GM21367 (cell line): ENCODE measurements around the gene MTHFD1.
A peak's percentile ranks its signal among the peaks of the same experiment; 100 is the strongest.
"Not testable (repeated sequence)": the region's sequence is repeated elsewhere in the genome, so short reads cannot be mapped to it uniquely, and the experiment has no call there.

Experiments
- ATAC-seq: cut with Tn5 transposase; IDR thresholded peaks from one replicate; pipeline ENCODE4 v1.9.1; 2021; ENCODE audit not compliant: unreplicated experiment

The MTHFD1 gene

DNA sequence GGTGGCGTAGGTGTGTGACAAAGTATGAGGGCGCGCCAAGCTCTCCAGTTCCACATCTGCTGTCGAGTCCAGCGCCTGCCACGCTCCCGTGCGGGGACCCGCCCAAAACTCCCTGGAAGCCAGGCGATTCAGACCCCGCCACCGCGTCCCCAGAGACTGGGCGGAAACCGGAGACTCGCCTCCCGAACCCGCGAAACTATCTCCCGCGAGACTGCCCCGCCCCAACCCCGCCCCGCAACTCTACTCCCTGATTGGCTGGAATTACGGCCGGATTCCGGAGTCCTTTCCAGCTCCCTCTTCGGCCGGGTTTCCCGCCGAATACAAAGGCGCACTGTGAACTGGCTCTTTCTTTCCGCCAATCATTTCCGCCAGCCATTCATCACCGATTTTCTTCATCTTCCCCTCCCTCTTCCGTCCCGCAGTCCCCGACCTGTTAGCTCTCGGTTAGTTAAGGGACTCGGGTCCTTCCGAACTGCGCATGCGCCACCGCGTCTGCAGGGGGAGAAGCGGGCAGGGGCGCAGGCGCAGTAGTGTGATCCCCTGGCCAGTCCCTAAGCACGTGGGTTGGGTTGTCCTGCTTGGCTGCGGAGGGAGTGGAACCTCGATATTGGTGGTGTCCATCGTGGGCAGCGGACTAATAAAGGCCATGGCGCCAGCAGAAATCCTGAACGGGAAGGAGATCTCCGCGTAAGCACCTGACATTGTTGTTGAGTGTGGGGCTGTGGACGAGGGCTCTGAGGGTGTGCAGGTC, at the start of gene MTHFD1:
TSS of gene MTHFD1 (plus strand) at position 572 of the 751 bp plus-strand sequence. CDS start at position 647, 75 bp downstream.
- ATAC-seq, result peak; percentile 66

DNA sequence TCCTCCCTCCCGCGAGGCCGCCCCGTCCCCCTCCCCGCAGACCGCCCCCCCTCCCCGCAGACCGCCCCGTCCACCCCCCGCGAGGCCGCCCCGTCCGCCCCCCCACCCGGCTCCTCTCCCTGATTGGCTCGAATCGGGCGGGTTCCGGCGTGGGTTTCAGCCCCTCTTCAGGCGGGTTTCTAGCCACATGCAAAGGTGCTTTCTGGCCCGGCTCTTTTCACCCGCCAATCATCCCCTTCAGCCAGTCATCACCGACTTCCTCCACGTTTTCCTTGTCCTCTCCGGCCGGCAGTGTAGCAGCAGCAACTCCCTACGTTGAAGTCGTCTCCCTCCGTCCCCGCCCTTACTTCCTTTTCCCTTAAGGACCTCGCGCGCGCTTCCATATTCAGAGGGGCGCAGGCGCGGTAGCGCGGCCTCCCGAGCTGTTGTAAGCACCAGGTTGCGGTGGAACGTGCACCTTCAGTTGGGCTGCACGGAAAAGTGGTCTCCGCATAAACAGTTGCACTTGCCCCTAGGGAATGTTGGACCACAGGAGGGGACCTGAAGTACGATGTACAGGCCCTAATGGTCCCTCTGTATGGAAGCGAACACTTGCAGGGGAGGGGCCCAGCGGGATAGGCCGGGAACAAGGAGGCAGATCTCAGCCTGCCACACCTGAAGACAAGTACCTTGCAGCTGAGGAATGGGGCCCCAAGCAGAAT, 49.4 kb upstream of the MTHFD1 start:
- ATAC-seq, result peak; percentile 88

DNA sequence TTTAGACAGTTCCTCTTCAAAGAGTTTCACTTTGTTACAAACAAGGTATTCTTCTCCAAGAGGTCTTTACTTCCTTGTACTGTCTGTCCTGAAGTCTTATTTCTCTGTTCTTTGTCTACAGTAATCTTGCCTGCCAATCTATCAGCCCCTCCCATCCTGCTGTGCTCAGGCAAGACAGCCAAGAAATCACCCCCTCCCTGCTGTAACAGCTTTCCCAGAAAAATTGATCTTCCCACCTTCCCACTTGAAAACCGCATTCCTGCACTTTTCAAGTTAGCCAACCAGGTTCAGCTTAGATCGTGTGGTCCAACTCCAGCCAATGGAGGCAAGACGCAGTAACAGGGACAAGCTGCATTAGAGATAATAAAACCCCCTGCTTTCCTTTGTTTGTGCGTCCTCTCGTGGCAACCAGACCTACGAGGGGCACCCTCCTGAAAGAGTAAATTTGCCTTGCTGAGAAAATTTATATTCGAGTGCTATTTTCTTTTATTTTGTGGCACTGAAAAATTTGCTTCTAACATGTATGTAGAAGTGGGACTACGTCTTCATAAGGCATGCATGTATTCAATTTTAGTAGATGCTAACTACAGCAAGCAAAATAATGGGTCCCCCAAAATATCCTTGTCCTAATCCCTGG, 47.5 kb upstream of the MTHFD1 start:
- no peak for ATAC-seq

DNA sequence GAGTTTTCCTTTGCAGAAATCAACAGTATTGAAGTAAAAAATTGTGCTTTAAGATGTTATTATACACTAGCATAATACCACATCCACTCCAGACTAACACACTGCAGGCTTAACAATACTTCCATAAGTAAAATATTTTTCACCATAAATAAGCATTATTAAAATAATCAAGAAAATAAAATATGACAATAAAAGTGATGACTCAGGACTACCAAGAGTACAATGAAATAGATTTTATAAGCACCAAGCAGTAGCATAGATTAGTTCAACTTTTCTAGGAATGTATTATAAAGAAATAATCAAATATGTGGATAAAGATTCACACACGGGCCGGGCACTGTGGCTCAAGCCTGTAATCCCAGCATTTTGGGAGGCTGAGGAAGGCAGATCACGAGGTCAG, 40.4 kb upstream of the MTHFD1 start:
- no peak for ATAC-seq

DNA sequence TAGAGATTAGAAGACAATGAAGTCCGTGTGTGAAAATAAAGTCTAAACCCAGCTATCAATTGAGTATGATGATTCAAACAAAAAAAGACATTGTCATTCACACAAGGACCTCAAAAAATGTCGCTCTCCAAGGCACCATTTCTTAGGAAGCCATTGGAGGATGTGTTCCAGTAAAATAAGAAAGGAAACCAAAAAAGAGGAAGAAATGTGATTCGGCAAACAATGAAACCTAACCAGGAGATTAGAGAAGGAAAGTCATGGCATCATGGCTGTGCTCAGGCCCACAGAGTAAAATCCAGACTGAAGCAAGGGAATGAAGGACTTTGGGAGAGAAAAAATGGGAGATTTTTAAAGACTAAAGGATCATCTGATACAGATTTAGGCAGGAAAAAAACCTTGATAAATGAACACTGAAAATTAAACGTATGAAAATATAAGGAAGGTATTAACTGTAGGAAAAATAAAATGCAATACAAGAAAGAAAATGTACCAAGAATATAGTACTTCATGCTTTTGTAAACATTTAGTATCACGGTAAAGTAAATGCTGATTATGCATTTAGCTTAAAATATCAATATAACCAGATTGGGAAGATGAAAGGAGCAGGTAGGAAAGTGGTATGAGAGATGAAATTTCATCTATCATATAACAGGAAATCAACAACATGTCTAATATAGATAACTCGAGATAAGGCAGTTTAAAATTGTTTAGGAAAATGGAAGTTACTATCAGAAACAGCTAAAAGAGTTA, 38.2 kb upstream of the MTHFD1 start:
- ATAC-seq, result no peak

DNA sequence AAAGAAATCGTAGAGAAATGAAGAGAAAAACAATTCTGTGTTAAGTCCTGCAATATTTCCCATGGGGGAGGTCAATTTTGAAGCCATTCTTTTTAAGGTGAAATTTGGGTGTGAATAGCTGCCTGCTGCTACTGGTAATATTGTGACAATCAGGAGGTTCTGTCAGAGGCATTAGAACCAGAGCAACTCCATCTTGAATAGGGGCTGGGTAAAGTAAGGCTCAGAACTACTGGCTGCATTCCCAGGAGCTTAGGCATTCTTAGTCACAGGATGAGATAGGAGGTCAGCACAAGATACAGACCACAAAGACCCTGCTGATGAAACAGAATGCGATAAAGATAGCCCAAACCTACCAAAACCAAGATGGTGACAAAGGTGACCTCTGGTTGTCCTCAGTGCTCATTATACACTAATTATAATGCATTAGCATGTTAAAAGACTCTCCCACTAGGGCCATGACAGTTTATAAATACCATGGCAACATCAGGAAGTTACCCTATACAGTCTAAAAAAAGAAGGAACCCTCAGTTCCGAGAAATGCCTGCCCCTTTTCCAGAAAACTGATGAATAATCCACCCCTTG, 24.8 kb upstream of the MTHFD1 start:
- no peak for ATAC-seq

DNA sequence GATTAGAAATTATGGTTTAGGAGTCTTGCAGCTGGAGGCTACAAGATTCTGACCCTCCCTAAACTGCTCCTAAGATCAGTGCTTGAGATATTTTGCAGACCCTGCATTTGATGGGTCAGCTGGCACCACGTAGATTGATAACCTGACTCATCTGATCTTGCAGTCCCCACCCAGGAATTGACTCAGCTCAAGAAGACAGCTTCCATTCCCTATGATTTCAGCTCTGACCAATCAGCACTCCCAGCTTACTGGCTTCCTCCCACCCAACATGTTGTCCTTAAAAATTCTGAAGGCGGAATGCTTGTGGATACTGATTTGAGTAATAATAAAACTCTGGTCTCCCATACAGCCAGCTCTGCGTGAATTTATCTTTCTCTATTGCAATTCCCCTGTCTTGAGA, 23.2 kb upstream of the MTHFD1 start:
- no peak for ATAC-seq

DNA sequence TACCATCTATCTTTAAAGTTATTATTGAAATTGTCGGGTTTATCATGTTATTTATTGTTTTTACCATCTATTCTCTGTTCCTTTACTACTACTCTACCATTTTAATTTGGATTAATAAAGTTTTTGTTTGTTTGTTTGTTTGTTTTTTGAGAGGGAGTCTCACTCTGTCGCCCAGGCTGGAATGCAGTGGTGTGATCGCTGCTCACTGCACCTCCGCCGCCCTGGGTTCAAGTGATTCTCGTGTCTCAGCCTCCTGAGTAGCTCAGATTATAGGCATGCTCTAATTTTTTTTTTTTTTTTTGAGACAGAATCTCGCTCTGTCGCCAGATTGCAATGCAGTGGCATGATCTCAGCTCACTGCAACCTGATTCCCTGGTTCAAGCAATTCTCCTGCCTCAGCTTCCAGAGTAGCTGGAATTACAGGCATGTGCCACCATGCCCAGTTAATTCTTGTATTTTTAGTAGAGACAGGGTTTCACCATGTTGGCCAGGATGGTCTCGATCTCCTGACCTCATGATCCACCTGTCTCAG, 22.7 kb upstream of the MTHFD1 start:
- ATAC-seq, result not testable (repeated sequence)

DNA sequence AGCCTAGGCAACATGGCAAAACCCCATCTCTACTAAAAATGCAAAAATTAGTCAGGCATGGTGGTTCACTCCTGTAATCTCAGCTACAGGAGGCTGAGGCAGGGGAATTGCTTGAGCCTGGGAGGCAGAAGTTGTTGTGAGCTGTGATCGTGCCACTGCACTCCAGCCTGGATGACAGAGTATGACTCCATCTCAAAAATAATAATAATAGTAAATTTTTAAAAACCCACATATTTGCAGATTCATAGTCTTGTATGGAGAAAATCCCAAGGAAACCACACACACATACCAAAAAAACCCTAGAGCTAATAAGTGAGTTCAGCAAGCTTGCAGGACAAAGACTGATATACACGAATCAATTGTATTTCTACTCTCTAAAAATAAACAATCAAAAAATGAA, 19.0 kb upstream of the MTHFD1 start:
- ATAC-seq, result no peak

DNA sequence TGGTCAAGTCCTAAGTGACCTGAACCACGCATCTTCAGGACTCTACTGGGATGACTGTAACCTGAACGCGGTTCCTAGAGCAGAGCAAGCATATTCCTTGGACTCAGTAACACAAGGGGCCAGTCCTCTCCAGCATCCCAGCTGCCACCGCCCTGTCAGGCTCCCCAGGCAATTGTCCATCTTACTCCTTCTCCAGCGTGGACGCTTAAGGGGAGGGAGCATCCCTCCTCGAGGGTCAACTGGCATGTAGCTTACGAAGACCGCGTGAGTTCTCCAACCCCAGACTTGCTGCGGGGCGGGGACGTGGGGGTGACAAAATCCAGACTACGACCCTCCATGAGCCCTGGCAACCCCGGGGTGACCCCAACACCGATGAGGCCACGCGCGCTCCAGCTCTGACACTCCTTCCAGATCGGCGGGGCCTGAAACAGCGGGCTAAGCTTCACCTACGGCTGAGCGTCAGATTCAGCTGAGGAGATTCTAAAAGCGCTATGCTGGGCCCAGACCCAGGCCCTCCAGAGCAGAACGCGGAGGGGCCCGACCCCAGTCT, 846 bp upstream of the MTHFD1 start:
- no peak for ATAC-seq

DNA sequence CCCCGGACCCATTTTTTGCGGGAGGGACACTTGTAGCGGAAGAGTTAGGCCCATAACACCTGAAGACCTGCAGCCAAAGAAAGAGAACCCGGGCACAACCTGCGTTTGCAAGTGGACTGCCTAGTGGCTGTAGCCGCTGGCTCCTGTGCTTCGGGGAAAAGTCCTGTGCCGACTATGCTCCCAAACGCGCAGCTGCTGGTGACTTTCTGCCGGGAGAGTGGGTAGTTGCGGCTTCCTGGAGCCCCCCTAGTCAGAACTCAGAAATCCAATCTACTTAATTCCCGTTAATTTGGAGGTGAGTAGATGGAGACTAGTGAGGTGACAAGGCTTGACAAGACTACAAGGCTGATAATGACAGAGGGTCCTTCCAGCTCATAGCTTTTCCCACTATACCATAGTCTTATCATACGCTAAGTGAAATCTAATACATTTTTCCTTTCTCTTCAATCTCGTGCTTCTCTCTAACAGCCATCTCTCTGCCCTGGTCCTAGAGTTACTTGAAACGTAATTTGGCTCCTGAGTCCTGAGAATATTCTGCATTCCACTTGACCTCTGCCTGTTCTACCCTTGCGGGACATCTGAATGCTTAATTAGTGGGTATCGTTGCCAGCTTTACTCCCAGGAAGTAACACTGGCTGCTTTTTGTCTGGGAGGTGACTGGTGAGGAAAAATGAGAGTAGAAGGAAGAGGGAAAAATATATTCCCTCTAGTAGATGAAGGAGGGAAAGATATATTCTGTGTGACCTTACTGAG, 556 bp downstream of the MTHFD1 start:
- ATAC-seq, result no peak

DNA sequence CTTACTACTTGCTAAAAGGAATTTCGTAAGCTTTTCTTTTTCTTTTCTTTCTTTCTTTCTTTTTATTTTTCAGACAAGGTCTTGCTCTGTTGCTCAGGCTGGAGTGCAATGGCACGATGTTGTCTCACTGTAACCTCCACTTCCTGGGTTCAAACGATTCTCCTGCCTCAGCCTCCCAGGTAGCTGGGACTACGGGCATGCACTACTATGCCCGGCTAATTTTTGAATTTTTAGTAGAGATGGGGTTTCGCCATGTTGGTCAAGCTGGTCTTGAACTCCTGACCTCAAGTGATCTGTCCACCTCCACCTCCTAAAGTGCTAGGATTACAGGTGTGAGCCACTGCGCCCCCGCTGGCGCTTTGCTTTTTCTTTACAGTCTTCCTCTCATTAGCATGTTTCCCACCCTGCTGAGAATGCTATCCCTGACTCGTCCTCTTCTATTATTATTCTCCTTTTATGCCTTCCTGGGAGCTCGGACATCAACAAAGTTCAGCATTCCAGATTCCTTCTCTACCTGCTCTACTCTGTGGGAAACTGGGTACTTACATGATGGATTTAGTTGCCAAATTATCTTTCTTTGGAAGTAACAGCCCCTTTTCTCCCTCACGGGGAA, 3.1 kb downstream of the MTHFD1 start:
- ATAC-seq, result no peak

DNA sequence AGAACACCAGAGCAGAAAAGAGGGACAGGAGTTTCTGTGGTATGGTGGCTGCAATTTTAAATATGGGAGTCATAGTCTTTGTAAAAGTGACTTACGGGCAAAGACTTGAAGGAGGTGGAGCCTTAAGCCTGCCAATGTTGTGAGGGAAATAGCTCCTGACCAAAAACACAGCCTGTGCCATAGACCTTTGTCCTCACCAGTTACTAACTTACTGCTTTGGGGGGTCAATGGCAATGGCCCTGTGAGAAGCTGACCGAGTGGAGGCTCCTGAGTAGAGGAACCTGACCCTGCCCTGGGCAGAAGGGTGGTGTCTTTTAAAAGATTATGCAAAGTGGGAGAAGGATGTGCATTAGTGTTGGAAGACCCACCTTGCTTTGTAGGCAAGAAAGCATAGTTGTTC, 3.8 kb downstream of the MTHFD1 start:
- no peak for ATAC-seq

DNA sequence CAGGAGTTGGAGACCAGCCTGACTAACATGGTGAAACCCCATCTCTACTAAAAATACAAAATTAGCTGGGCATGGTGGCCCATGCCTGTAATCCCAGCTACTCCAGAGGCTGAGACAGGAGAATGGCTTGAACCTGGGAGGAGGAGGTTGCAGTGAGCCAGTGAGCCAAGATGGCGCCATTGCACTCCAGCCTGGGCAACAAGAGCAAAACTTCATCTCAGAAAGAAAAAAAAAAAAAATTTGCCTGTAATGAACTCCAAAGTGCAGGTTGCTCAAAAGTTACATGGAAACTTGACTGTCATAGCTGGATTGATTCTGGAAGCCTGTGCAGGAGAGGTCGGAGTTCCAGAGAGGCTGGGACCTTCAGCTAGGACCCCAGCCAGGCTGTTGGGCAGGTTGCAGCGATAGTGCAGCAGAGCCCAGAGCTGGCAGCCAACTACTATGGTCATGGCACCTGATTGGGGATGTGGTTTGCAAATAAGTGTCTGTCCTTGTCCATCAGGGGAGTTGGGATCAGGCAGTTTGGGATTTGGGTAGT, 5.1 kb downstream of the MTHFD1 start:
- ATAC-seq, result not testable (repeated sequence)

DNA sequence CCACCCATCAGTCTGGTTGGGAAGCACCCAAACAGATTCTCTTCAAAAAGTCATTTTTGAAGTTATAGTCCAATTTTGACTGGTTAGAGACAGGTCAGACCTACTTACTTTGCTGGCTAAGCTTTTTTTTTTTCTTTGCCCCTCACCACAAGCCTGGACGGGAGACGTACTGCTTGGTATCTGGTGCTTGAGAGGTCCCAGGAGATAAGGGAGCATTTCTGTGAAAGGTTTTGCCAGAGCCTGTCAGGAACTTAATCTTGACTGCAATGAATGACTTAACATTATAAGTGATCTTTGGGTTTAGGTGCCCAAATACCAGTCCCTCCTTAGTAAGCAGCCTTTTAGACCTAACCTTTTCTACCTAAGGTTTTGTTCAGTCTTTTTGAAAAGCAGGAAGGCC, 6.3 kb downstream of the MTHFD1 start:
- ATAC-seq, result no peak

DNA sequence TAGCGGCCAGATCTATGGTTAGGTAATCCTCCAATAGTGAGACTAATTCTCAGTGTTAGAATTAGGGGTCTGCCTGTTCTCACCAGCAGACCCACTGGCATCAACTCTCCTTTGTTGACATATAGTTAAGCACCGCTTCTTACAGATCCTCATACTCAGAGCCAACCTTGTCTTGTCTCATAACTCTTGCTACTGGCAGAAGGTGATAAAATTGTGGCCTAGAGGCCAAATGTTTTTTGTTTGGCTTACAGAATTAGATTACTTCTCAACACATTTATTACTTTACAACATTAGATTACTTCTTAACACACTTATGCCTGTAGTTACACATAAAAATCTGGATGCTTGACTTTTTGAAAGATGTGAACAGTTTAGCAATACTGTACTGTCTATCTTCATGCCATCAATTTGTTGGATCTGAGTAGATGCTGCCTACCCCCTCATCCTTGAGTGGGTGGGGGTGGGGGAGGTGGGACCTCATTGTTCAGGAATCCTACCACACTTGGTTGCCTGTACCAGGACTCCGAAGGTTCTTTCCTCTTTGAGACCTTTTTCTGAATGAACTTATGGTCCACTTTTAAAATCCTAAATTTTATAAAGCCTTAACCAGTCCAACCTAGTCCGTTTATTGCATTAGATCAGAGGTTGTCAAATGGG, 7.0 kb downstream of the MTHFD1 start:
- ATAC-seq, result no peak

DNA sequence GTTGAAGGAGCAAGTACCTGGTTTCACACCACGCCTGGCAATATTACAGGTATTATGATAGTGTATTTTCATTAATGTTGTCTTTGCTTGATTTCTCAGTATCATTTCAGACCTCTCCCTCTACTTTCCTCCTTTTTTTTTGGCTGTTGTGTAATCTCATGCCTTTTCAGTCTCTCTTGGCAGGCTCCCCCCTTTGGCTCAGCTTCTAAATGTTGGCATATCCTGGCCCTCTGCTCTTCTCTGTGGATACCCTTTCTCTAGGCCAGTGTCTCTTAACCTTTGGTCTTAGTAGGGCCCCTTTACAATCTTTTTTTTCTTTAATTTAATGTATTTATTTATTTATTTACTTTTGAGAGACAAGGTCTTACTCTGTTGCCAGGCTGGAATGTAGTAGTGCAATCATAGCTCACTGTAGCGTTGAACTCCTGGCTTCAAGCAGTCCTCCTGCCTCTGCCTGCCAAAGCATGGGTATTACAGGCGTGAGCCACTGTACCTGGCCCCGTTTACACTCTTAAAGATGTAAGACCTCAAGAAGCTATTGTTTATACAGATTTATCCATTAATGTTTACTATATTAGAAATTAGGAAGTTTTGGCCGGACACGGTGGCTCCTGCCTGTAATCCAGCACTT, 12.8 kb downstream of the MTHFD1 start:
- ATAC-seq, result no peak

DNA sequence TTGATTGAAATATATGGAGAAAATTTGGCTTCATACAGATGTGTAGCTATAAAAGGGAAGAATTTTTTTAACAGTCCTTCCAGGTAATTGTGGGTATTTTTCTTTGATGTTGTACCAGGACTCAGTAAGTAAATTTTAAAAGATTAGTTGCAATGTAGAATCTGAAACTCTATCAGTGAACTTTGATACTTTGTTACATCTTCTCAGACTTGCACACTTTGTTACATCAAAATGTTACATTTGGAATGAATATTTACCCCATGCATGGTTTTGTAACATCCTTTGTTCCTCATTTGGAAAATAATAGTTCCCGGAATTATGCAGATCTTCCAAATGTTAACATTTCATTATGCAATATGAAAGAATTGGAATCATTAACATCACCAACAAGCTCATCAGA, 13.8 kb downstream of the MTHFD1 start:
- ATAC-seq, result no peak
